Measurements from ENCODE around the gene RPS23. TPM values are rescaled to one million over a fixed set of nuclear protein-coding genes. Genes with fewer than 3 reads are reported as not detected.
"Not testable (repeated sequence)": the region's sequence is repeated elsewhere in the genome, so short reads cannot be mapped to it uniquely, and the experiment has no call there.

Gene RPS23
- total RNA-seq, 1 donor from 2014 or later, result 5,433 TPM

DNA sequence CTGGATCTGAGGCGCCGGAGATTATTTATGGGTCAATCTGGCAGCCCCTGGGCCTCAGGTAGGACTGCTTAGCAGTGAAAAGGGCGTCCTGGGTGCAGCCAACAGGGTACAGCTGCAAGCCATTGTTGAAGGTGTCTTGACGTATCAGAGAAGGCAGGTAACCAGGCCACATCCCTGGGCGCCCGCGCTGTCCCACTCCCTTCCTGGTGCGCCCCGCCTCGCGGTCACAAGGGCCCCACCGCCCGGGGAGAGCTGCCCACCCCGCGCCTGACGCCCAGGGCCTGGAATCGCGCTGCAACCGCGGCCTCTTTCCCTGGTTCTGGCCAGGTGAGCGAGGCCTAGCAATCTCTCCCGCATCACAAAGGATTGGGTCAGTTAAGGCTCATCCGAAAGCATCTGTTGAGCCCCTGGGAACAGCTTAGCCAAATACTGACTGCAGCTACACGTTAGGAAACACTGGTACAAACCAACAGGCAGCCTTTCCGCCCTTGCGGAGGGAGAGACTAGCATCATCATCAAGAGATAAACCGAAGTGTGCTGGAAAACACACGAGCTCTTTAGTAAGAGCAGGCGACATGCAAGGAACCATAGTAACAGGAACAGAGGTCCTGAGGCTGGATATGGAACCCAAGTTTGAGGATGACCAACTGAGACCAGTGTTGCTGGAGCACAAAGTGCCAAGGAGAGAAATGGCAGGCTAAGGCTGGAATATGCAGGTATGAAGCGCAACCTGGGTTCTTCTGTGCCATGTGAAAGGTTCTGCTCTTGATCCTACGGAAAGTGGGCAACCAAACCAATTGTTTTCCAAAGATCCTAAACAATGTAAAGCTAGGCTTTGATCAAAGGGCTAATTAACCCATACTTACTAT, 3.6 kb downstream of the RPS23 start:
- no peak overlapping the region for H3K4me3 ChIP-seq
- Mint-ChIP-seq H3K36me3 (peaks cover 40% of the 10 kb centered on the region), H3K27me3 (ENCODE audit: insufficient read depth, low read depth) (peaks cover 3% of the 10 kb centered on the region), H3K27ac (no peak overlapping the region), H3K4me1 (peaks cover 17% of the 10 kb centered on the region), H3K4me3 (no peak overlapping the region), H3K9me3 (no peaks in the 10 kb centered on the region)
- peaks cover 40% of the 10 kb centered on the region for H3K4me1 ChIP-seq
- H3K9me3 ChIP-seq (ENCODE audit: low read depth), result no peaks in the 10 kb centered on the region
- no peaks in the 10 kb centered on the region for H3K27me3 ChIP-seq
- H4K20me1 ChIP-seq (ENCODE audit: low read depth), result peaks cover 15% of the 10 kb centered on the region
- peaks cover 24% of the 10 kb centered on the region for H3K36me3 ChIP-seq
- peaks cover 67% of the 10 kb centered on the region for H3F3A ChIP-seq (ENCODE audit: low read depth)
- H3K79me2 ChIP-seq (ENCODE audit: low read depth), result peaks cover 34% of the 10 kb centered on the region
- H3K9ac ChIP-seq, result no peak overlapping the region
- no peak overlapping the region for H2AFZ ChIP-seq (replicated peaks)
- TF ChIP-seq, protein P1, sequence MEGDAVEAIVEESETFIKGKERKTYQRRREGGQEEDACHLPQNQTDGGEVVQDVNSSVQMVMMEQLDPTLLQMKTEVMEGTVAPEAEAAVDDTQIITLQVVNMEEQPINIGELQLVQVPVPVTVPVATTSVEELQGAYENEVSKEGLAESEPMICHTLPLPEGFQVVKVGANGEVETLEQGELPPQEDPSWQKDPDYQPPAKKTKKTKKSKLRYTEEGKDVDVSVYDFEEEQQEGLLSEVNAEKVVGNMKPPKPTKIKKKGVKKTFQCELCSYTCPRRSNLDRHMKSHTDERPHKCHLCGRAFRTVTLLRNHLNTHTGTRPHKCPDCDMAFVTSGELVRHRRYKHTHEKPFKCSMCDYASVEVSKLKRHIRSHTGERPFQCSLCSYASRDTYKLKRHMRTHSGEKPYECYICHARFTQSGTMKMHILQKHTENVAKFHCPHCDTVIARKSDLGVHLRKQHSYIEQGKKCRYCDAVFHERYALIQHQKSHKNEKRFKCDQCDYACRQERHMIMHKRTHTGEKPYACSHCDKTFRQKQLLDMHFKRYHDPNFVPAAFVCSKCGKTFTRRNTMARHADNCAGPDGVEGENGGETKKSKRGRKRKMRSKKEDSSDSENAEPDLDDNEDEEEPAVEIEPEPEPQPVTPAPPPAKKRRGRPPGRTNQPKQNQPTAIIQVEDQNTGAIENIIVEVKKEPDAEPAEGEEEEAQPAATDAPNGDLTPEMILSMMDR (IDR thresholded peaks at IDR 0.05), result no peak
- TF ChIP-seq EZH2 (IDR thresholded peaks at IDR 0.05) (no peak), EZH2phosphoT487 (IDR thresholded peaks at IDR 0.05) (no peak)
- peak overlapping the region; percentile 64 for H3K27ac ChIP-seq
- no peak overlapping the region for H3K4me2 ChIP-seq
- DNase-seq (ENCODE audit: low spot score), result no peak

DNA sequence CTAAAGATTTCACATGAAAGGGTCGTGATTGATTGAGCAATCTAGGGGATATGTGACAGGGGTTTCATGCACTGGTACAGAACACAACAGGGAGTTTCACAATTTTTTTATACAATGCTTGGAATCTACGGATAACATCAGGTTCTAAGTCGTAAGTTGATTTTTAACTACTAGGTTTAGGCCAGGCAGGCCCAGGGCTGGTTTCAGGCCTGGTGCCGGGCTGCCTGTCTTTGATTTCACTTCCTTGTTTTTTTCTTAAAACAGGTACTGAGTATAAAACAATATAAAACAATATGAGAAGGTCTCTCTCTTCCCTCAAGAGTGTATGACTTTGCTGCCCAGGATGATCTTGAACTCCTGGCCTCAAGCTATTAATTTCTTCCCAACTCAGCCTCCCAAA, 4.7 kb downstream of the RPS23 start:
- H2AFZ ChIP-seq (replicated peaks); H3K4me3 ChIP-seq; H3K9me3 ChIP-seq (ENCODE audit: low read depth); H3K4me2 ChIP-seq; H3K9ac ChIP-seq; H3K27me3 ChIP-seq; H3K4me3 Mint-ChIP-seq; H3K9me3 Mint-ChIP-seq; H3K27me3 Mint-ChIP-seq (ENCODE audit: insufficient read depth, low read depth); DNase-seq (ENCODE audit: low spot score); H3K27ac Mint-ChIP-seq: not testable (repeated sequence)
- Histone ChIP-seq H3K79me2 (ENCODE audit: low read depth) (peaks cover 33% of the 10 kb centered on the region), H4K20me1 (ENCODE audit: low read depth) (peaks cover 15% of the 10 kb centered on the region), H3K4me1 (peaks cover 36% of the 10 kb centered on the region), H3K36me3 (peaks cover 24% of the 10 kb centered on the region), H3K27ac (peak overlapping the region; percentile 86), H3F3A (ENCODE audit: low read depth) (peaks cover 67% of the 10 kb centered on the region)
- Mint-ChIP-seq H3K36me3 (peaks cover 48% of the 10 kb centered on the region), H3K4me1 (peaks cover 15% of the 10 kb centered on the region)

DNA sequence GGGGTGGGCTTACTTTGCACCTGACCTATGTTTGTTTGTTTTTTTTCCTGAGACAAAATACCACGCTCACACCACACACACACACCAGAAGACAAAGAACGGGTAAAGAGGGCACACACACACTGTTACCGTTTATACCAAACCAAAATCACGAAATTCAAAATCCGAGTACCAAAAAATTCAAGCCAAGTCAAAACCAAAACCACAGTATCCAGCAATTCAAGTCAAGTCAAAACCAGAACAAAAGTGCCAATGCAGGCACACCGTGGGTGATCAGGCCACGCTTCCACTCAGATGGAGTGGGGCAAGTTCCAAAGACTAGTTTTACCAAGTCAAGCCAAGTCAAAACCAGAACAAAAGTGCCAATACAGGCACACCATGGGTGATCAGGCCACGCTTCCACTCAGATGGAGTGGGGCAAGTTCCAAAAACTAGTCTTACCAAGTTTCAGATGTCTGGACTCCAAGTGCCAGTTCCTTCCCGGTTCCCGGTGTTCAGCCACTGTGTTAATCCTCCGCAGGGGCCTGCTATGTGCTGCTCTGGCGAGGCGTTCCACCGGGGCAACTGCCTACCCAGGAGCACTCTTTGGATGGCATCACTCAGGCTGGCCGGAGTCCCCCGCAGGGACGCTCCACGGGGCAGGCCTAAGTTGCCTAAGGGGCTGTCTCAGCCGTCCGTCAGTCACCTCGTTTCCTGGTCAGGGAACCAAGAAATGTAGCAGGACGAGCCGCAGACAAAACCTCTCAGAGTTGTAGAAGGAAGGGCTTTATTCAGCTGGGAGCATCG, 5.4 kb downstream of the RPS23 start:
- not testable (repeated sequence) for H3K4me3 ChIP-seq; H3K9me3 Mint-ChIP-seq; H3K4me2 ChIP-seq; H2AFZ ChIP-seq (replicated peaks); H3K9ac ChIP-seq; H3K4me3 Mint-ChIP-seq; H3K27me3 ChIP-seq; H3K9me3 ChIP-seq (ENCODE audit: low read depth); H3K27me3 Mint-ChIP-seq (ENCODE audit: insufficient read depth, low read depth)
- peaks cover 27% of the 10 kb centered on the region for H3K79me2 ChIP-seq (ENCODE audit: low read depth)
- H3K27ac Mint-ChIP-seq, result peak overlapping the region; percentile 35
- H3F3A ChIP-seq (ENCODE audit: low read depth), result peaks cover 67% of the 10 kb centered on the region
- H3K36me3 Mint-ChIP-seq, result peaks cover 48% of the 10 kb centered on the region
- H4K20me1 ChIP-seq (ENCODE audit: low read depth), result peaks cover 15% of the 10 kb centered on the region
- DNase-seq (ENCODE audit: low spot score), result peak; percentile 31
- peaks cover 36% of the 10 kb centered on the region for H3K4me1 ChIP-seq
- peak overlapping the region; percentile 86 for H3K27ac ChIP-seq
- peaks cover 24% of the 10 kb centered on the region for H3K36me3 ChIP-seq
- H3K4me1 Mint-ChIP-seq, result peaks cover 13% of the 10 kb centered on the region

DNA sequence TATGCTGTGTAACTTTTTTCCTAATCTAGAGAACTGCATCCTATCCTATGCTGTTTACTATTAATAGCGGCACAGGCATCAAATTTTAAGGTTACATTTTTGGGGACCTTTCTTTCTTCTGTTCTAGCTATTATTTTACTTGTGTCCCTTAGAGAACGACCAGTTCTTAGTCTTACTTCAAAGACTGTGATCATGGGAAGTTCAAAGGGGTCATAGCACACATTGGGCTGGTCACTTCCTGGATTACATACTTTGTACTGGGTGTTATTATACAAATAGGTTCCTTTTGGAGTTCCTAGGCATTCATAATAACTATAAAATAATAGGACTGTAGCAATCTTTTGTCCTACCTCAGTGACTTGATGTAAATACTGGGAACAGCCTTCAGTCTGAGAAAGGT, 8.8 kb downstream of the RPS23 start:
- not testable (repeated sequence) for H3K27ac ChIP-seq; H3K9ac ChIP-seq; H3K27me3 Mint-ChIP-seq (ENCODE audit: insufficient read depth, low read depth); H3K27ac Mint-ChIP-seq; H3K36me3 ChIP-seq; H3K79me2 ChIP-seq (ENCODE audit: low read depth); H3K4me3 Mint-ChIP-seq; H3K27me3 ChIP-seq; H2AFZ ChIP-seq (replicated peaks); H3K9me3 Mint-ChIP-seq; H4K20me1 ChIP-seq (ENCODE audit: low read depth); H3K9me3 ChIP-seq (ENCODE audit: low read depth); H3K4me2 ChIP-seq; H3K4me1 Mint-ChIP-seq; DNase-seq (ENCODE audit: low spot score); H3K4me3 ChIP-seq
- H3K36me3 Mint-ChIP-seq, result peaks cover 36% of the 10 kb centered on the region
- Histone ChIP-seq H3F3A (ENCODE audit: low read depth) (peaks cover 34% of the 10 kb centered on the region), H3K4me1 (peaks cover 14% of the 10 kb centered on the region)

DNA sequence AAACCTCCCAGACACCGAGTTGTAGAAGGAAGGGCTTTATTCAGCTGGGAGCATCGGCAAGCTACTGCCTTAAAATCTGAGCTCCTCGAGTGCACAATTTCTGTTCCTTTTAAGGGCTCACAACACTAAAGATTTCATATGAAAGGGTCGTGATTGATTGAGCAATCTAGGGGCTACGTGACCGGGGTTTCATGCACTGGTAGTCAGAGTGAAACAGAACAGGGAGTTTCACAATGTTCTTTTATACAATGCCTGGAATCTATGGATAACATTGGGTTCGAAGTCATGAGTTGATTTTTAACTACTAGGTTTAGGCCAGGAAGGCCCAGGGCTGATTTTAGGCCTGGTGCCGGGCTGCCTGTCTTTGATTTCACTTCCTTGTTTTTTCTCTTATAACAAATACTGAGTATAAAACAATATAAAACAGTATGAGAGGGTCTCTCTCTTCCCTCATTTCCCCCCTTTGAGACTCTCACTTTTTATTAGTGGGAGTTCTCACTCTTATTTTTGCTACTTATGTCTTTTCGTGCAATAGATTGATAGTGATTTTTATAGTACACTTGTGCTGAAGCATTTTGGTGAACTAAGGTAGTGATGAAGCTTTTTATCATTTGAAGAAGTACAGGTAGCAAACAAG, 10.7 kb downstream of the RPS23 start:
- H2AFZ ChIP-seq (replicated peaks); H3K36me3 ChIP-seq; H3K9me3 Mint-ChIP-seq; H3K27ac Mint-ChIP-seq; DNase-seq (ENCODE audit: low spot score); H3K4me2 ChIP-seq; H3K4me1 Mint-ChIP-seq; H3K9me3 ChIP-seq (ENCODE audit: low read depth); H4K20me1 ChIP-seq (ENCODE audit: low read depth); H3K27me3 Mint-ChIP-seq (ENCODE audit: insufficient read depth, low read depth); H3K4me3 ChIP-seq; H3K27ac ChIP-seq; H3K4me3 Mint-ChIP-seq; H3K9ac ChIP-seq; H3K79me2 ChIP-seq (ENCODE audit: low read depth); H3K27me3 ChIP-seq: not testable (repeated sequence)
- Histone ChIP-seq H3F3A (ENCODE audit: low read depth) (peaks cover 16% of the 10 kb centered on the region), H3K4me1 (peaks cover 14% of the 10 kb centered on the region)
- H3K36me3 Mint-ChIP-seq, result peaks cover 22% of the 10 kb centered on the region

All from neural progenitor cell (in vitro differentiated cells).